ENCODE data around the gene DDX11.
"Not testable (repeated sequence)": the region's sequence is repeated elsewhere in the genome, so short reads cannot be mapped to it uniquely, and the experiment has no call there.

DDX11 gene

DNA sequence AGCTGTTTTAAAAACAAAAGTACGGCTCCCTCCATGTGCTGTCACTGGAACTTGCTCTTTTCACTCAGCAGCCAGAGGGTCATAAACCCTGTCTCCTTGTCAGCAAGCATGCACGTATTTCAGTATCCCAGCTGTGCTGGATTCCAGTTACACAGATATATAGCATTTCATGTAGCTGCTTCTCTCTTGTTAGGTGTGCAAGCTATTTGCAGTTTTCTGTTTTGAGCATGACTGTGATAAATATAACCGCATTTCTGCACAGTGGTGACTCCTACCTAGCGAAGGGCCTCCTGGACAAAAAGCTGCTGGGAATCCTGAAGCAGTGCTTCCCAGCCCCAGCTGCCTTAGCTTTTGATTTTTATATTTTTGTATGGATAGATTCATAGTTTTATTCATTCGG, 24.7 kb downstream of the DDX11 start:
- DNase-seq (ENCODE audit: low read depth in 3 of 3, low spot score in 1 of 3): not testable (repeated sequence)

DNA sequence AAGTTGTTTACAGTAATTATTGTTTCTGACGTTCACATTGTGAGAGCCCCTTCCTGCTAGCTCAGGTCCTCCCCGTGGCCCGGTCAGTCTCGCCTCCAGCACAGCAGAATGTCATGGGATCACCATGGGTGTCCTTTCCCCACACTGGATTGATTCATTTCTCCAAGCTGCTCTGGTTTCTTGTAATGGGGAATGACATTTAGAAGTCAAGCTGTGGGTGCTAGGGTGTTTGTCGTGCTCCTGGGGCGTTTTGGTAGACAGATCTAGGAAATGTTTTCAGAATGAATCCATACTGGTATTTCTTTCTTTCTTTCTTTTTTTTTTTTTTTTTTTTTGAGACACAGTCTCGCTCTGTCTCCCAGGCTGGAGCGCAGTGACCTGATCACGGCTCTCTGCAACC, 25.1 kb downstream of the DDX11 start:
- not testable (repeated sequence) for DNase-seq (ENCODE audit: low read depth in 3 of 3, low spot score in 1 of 3)

DNA sequence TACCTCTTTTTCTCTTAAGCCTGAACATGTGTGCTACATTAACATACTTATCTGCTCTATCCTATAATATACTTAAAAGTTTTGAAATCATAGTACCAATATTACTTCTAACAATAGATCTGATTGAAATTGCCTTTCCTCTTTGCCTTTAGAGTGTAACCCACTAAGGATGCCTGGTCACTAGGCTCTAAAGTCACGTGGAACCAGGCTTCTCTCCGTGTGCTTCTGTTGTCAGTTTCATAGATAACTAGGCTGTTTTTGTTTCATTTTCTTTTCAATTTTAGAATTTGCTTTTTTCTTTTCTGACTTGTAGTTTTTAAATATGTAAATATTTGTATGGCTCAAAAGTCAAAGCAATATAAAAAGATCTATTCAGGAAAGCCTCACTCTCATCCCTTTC, 25.8 kb downstream of the DDX11 start:
- not testable (repeated sequence) for DNase-seq (ENCODE audit: low read depth in 3 of 3, low spot score in 1 of 3)

DNA sequence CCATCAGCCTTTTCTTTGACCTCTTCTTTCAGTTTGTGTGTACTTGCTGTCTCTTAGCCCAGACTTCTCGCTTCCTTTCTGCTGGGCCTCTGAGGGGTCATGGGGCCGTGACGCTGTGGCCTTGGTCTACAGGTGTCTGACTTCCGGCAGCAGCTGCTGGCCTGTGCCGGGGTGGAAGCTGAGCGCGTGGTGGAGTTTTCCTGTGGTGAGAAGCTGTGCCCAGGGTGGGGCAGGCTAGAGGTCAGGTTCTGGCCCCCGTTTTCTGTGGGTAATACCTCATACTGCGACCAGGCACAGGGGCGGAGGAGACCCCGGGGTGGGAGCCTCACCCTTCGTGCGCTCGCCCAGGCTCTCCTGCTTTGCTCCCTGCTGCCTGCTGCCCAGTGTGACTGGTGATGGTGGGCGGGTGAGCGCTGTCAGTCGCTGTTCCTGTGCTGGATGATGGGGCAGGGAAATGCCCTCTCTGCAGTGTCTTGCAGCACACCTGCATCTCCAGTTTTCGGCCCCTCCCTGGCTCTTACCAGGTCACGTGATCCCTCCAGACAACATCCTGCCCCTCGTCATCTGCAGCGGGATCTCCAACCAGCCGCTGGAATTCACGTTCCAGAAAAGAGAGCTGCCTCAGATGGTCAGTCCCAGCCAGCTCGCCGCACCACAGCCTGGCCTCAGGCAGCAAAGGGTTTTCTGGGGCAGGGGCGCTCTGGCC, 27.0 kb downstream of the DDX11 start:
- DNase-seq (ENCODE audit: low read depth in 3 of 3, low spot score in 1 of 3): not testable (repeated sequence)

DNA sequence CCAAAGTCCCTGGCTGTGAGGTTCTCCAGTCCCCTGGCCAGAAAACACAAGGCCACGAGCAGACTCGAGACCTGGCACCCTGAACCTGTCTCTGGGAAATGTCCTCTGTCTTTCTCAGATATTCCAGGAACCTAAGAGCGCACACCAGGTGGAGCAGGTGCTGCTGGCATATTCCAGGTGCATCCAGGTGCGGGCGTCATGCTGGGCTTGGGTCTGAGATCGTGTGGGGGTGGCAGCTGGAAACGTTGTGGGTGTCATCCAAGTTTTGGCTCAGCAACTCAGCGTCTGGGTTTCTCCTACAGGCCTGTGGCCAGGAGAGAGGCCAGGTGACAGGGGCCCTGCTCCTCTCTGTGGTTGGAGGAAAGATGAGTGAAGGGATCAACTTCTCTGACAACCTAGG, 28.5 kb downstream of the DDX11 start:
- DNase-seq (ENCODE audit: low read depth in 3 of 3, low spot score in 1 of 3): not testable (repeated sequence)

DNA sequence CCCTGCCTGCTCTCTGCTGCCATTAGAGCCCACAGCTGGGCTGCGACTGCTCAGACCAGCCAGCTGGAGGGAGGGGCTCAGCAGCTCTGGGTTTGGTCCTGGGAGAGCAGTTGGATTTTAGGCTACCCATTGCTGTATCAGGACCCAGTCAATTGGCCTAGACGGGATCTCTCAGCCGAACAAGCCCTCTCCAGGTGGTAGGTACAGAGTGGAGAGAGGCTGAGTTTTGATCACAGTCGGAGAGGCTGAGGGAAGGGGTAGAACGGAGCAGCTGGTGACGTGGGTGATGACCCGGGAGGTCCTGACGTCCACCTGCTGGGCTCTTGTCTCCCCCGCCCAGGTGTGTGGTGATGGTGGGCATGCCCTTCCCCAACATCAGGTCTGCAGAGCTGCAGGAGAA, 28.9 kb downstream of the DDX11 start:
- not testable (repeated sequence) for DNase-seq (ENCODE audit: low read depth in 3 of 3, low spot score in 1 of 3)

DNA sequence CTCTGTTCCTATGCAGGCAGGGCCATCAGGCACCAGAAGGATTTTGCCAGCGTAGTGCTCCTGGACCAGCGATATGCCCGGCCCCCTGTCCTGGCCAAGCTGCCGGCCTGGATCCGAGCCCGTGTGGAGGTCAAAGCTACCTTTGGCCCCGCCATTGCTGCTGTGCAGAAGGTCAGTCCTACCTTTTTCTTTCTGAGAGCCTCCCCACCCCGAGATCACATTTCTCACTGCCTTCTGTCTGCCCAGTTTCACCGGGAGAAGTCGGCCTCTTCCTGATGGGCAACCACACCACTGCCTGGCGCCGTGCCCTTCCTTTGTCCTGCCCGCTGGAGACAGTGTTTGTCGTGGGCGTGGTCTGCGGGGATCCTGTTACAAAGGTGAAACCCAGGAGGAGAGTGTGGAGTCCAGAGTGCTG, 29.9 kb downstream of the DDX11 start:
- not testable (repeated sequence) for DNase-seq (ENCODE audit: low read depth in 3 of 3, low spot score in 1 of 3)

DNA sequence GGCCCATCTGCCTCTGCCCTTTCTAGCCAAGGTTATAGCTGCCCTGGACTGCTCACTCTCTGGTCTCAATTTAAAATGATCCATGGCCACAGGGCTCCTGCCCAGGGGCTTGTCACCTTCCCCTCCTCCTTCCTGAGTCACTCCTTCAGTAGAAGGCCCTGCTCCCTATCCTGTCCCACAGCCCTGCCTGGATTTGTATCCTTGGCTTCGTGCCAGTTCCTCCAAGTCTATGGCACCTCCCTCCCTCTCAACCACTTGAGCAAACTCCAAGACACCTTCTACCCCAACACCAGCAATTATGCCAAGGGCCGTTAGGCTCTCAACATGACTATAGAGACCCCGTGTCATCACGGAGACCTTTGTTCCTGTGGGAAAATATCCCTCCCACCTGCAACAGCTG, 30.6 kb downstream of the DDX11 start:
- not testable (repeated sequence) for DNase-seq (ENCODE audit: low read depth in 3 of 3, low spot score in 1 of 3)

DNA sequence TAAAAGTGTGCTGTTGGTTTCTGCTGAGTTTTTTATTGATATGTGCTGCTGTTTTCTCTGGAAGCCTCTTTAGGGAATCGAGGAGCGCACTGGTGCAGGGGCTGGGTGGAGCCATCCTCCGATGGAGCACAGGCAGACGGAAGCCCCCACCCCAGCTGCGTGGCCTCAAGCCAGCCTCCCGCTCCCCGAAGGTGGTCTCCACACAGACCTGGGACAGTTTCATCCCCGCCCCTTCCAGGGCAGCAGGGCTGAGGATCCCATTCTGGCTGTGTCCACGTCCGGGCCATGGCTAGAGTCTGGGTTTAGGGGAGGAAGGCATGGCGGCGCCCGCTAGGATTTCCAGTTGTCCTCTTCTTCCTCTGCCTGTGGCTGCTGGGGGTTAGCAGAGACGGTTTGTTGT, 31.1 kb downstream of the DDX11 start:
- DNase-seq (ENCODE audit: low read depth in 3 of 3, low spot score in 1 of 3): not testable (repeated sequence)

DNA sequence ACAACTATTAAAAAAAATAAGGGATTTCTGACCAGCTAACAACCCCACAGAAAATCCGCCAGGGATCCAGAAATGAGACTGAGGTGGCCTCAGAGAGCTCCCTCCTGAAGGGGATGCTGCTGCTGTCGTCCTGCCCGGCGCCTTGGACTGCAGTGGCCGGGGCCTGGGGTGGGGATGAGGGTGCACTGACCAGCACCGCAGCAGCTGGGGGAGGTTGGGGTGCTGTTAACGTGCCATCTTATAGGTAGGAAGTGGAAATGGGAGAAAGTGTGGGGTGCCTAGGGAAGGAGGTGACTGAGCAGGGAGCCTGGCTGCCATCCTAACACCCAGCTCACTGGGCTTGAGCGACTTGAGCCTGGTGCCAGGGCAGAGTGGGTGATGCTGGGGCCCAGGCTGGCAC, 32.0 kb downstream of the DDX11 start:
- DNase-seq (ENCODE audit: low read depth in 3 of 3, low spot score in 1 of 3): no peak

DNA sequence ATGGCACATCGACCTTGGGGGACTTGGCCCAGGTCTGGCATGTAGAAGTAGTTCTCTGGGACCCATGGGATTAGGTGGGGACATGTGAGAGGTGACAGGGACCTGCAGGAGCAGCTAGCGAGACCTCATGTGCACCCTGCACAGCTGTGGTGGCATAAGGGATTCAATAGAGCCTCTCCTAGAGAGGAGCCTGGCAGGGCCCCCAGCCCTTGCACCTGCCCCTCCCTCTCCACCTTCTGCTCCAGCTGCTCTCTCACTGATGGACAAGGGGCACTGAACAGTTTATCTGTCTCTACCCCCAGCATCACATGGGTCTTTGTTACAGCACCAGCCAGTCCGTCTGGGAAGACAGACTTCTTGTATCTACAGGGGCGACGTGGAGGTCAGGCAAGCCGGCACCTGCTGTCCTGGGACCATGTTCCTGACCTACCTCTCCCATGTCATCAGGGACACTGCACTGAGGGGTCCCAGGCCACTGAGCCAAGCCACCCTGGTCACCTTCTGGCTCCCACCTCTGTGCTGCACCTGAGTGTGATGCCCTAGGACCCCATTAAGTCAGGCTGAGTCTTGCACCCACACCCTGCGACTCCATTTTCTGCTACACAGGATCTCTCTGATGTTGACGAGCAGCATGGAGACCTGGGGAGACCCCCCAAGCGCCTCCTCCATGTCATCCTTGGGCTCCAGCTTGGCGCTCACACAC, 32.6 kb downstream of the DDX11 start:
- no peak for DNase-seq (ENCODE audit: low read depth in 3 of 3, low spot score in 1 of 3)

DNA sequence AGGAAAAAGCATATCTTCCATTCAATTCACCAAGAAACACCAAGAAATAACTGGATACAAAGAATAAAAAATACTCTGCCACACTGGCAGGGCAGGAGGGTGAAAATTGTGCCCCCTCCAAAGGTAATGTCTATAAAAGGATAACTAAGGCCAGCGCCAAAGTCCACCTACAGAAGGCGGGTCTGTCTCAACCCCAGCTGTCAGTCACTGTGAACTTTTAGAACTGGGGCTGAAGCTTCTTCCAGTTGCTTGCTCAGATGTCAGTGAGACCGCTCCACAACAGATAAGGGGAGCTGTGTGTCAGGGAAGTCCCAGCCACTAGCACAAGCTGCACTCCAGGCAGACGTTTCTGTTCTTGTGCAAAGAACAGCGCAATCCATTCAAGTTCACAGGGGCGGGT, 36.1 kb downstream of the DDX11 start:
- not testable (repeated sequence) for DNase-seq (ENCODE audit: low read depth in 3 of 3, low spot score in 1 of 3)

DNA sequence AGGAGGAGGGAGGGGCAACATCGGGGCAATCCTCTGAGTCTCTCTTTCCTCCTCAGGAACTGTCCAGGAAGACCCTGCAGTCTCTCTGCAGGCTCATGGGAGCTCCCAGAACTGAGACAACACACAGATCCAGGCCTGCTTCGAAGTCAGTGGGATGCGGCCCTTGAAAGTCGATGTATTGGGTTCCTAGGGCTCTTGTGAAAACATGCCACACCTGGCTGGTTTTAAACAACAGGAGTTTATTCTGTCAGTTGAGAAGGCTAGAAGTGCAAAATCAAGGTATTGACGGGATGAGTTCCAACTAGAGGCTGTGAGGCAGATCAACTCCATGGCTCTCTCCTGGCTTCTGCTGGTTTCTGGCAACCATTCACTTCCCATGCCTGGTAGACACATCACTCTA, 36.6 kb downstream of the DDX11 start:
- DNase-seq (ENCODE audit: low read depth in 3 of 3, low spot score in 1 of 3): not testable (repeated sequence)

DNA sequence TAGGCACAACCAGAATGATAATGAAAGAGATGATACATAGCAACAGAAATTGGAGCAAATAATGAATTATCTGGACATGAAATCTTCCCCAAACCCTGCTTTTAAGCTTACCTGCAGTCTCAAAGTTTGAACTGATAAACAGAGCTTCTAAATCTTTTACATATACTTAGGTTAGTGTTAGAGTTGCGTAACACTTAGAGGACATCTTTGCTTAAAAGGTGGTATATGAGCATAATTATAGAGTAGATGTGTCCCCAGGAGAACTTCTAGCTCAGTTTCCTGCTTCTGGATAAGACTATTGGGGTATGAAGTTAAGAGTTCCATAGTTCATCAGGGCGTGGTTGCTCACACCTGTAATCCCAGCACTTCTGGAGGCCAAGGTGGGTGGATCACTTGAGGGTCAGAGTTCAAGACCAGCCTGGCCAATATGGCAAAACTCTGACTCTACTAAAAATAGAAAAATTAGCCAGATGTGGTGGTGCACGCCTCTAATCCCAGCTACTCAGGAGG, 41.5 kb downstream of the DDX11 start:
- not testable (repeated sequence) for DNase-seq (ENCODE audit: low read depth in 3 of 3, low spot score in 1 of 3)

DNA sequence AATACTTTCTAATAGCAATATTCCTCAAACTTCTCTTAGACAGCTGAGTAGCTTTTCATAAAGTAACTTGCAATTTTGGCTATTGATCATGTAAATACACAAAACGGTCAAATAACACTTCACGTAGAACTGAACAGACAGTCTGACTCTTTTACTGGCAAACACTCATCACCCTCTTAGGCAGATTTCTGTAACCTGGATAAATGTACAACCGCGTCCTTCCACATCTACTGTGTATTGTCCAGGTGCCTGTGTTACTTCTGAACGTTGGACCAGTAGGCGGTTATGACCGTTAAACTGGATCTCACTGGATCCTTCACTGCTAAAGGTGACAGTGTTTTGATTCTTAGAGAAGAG, 43.2 kb downstream of the DDX11 start:
- DNase-seq (ENCODE audit: low read depth in 3 of 3, low spot score in 1 of 3): not testable (repeated sequence)

DNA sequence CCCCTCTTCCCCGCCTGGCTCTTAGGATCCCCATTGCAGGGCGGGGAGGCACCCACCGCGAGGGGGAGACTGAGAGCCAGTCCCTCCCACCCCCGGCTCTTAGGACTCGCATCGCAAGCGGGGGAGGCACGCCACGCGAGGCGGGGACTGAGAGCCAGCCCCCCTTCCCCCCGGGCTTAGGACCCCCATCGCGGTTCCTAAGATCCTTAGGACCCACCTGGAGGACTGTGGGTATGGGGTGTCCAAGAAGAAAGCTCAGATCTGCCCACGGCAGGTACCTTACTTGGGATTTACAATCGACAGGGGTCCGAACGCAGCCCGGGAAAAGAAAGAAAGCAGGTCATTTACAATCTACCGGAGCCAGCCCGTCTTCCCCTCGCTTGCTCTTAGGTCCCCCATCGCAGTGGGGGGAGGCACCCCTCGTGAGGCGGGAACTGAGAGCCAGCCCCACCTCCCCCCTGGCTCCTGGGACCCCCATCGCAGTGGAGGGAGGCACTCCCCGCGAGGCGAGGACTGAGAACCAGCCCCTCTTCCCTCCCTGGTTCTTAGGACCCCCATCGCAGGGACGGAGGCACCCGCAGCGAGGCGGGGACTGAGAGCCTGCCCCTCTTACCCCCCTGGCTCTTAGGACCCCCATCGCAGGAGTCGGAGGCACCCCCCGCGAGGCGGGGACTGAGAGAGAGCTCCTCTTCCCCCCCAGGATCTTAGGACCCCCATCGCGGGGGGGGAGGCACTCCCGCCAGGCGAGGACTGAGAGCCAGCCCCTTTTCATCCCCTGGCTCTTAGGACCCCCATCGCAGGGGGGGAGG, 43.7 kb downstream of the DDX11 start:
- peak in 2 of 3 donors; percentile 34 to 54 for DNase-seq (ENCODE audit: low read depth in 3 of 3, low spot score in 1 of 3)

DNA sequence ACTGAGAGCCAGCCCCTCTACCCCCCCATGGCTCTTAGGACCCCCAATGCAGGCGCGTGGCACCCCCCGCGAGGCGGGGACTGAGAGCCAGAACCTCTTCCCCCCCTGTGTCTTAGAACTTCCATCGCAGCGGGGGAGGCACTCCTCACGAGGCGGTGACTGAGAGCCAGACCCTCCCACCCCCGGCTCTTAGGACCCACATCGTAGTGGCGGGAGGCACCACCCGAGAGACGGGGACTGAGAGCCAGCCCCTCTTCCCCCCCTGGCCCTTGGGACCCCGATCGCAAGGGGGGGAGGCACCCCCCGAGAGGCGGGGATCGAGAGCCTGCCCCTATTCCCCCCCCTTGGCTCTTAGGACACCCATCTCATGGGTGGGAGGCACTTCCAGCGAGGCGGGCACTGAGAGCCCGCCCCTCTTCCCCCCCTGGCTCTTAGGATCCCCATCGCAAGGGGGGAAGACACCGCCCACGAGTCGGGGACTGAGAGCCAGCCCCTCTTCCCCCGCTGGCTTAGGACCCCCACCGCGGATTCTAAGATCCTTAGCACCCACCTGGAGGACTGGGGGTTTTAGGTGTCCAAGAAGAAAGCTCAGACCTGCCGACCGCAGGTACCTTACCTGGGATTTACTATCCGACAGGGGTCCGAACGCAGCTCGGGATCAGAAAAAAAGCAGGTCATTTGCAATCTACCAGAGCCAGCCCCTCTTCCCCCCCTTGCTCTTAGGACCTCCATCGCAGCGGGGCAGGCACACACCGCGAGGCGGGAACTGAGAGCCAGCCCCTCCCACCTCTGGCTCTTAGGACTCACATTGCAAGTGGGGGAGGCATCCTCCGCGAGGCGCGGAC, 44.9 kb downstream of the DDX11 start:
- DNase-seq (ENCODE audit: low read depth in 3 of 3, low spot score in 1 of 3): no peak

DNA sequence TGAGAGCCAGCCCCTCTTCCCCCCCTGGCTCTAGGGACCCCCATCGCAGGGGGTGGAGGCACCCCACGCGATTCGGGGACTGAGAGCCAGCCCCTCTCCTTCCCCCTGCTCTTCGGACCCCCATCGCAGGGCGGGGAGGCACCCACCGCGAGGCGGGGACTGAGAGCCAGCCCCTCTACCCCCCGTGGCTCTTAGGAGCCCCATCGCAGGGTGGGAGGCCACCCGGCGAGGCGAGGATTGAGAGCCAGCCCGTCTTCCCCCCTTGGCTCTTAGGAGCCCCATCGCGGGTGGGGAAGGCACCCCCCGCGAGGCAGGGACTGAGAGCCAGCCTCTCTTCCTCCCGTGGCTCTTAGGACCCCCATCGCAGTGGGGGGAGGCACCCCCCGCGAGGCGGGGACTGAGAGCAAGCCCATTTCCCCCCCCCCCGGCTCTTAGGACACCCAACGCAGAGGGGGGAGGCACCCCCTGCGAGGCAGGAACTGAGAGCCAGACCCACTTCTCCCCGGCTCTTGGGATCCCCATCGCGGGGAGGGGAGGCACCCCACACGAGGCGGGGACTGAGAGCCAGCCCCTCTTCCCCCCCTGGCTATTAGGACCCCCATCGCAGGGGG, 45.6 kb downstream of the DDX11 start:
- no peak for DNase-seq (ENCODE audit: low read depth in 3 of 3, low spot score in 1 of 3)

DNA sequence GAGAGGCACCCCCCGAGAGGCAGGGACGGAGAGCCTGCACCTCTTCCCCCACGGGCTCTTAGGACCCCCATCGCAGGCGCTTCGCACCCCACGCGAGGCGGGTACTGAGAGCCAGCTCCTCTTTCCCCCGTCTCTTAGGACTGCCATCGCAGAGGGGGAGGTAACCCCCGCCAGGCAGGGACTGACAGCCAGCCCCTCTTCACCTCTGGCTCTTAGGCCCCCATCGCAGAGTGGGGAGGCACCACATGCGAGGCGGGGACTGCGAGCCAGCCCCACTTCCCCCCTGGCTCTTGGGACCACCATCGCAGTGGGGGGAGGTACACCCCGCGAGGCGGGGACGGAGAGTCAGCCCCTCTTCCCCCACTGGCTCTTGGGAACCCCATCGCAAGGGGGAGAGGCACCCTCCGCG, 46.1 kb downstream of the DDX11 start:
- DNase-seq (ENCODE audit: low read depth in 3 of 3, low spot score in 1 of 3): no peak

DNA sequence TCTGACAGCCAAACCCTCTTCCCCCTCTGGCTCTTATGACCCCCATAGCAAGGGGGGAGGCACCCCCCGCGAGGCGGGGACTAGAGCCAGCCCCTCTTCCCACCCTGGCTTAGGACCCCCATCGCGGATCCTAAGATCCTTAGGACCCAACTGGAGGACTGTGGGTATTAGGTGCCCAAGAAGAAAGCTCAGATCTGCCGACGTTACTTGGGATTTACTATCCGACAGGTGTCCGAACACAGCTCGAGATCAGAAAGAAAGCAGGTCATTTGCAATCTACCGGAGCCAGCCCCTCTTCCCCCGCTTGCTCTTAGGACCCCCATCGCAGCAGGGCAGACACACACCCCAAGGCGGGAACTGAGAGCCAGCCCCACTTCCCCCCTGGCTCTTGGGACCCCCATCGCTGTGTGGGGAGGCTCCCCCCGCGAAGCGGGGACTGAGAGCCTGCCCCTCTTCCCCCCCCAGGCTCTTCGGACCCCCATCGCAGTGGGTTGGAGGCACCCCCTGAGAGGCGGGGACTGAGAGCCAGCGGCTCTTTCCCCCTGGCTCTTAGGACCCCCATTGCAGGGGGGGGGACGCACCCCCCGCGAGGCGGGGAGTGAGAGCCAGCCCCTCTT, 46.8 kb downstream of the DDX11 start:
- DNase-seq (ENCODE audit: low read depth in 3 of 3, low spot score in 1 of 3): no peak
